ENCODE results near the gene KRT31. TPM values are rescaled to one million over a fixed set of nuclear protein-coding genes. Genes with fewer than 3 reads are reported as not detected.

Gene KRT31
- not detected for total RNA-seq

GRCh38 chr17:41396996-41397660, at the start of gene KRT31:
KRT31 (minus strand) TSS chr17:41397608; CDS start chr17:41397539, 69 bp downstream.

GRCh38 chr17:41440531-41441033, 43.2 kb upstream of the KRT31 start, which contains the start of gene KRT38:
KRT38 (minus strand) TSS chr17:41440983; CDS start chr17:41440921, 62 bp downstream.

GRCh38 chr17:41424111-41424635, 26.8 kb upstream of the KRT31 start, which contains the start of gene KRT37:
KRT37 (minus strand) TSS chr17:41424585; CDS start chr17:41424523, 62 bp downstream.

GRCh38 chr17:41381943-41382342, 15.5 kb downstream of the KRT31 start, which contains the start of gene KRT34:
KRT34 (minus strand) TSS chr17:41382306; CDS start chr17:41382246, 60 bp downstream.

GRCh38 chr17:41369713-41370112, 27.7 kb downstream of the KRT31 start, which contains the start of gene KRT33B:
KRT33B (minus strand) TSS chr17:41369813; CDS start chr17:41369750, 63 bp downstream.

GRCh38 chr17:41350381-41350878, 47.0 kb downstream of the KRT31 start, which contains the start of gene KRT33A:
KRT33A (minus strand) TSS chr17:41350828; CDS start chr17:41350767, 61 bp downstream.

Other genes starting within 250 kb of the KRT31 start
- gene KRTAP4-5, start 247.8 kb downstream of the KRT31 start, total RNA-seq: not detected
- not detected for gene KRTAP4-4, start 236.9 kb downstream of the KRT31 start, total RNA-seq
- gene KRTAP4-3, start 229.4 kb downstream of the KRT31 start, total RNA-seq: not detected
- gene KRTAP4-2, start 219.4 kb downstream of the KRT31 start, total RNA-seq: not detected
- not detected for gene KRTAP4-1, start 212.7 kb downstream of the KRT31 start, total RNA-seq
- gene KRTAP9-1, start 207.7 kb downstream of the KRT31 start, total RNA-seq: not detected
- not detected for gene KRTAP9-2, start 171.0 kb downstream of the KRT31 start, total RNA-seq
- gene KRTAP9-3, start 165.2 kb downstream of the KRT31 start, total RNA-seq: not detected
- gene KRTAP9-8, start 159.6 kb downstream of the KRT31 start, total RNA-seq: 0.44 TPM
- not detected for gene KRTAP9-4, start 147.9 kb downstream of the KRT31 start, total RNA-seq
- gene KRTAP9-9, start 142.2 kb downstream of the KRT31 start, total RNA-seq: not detected
- not detected for gene KRTAP9-6, start 132.2 kb downstream of the KRT31 start, total RNA-seq
- not detected for gene KRTAP9-7, start 121.9 kb downstream of the KRT31 start, total RNA-seq
- not detected for gene KRTAP29-1, start 94.8 kb downstream of the KRT31 start, total RNA-seq
- not detected for gene KRTAP16-1, start 88.3 kb downstream of the KRT31 start, total RNA-seq
- not detected for gene KRTAP17-1, start 81.9 kb downstream of the KRT31 start, total RNA-seq
- not detected for gene KRT33A, start 46.8 kb downstream of the KRT31 start, total RNA-seq
- gene KRT33B, start 27.8 kb downstream of the KRT31 start, total RNA-seq: not detected
- gene KRT34, start 15.3 kb downstream of the KRT31 start, total RNA-seq: not detected
- not detected for gene KRT37, start 27.0 kb upstream of the KRT31 start, total RNA-seq
- gene KRT38, start 43.4 kb upstream of the KRT31 start, total RNA-seq: not detected
- gene KRT32, start 69.8 kb upstream of the KRT31 start, total RNA-seq: not detected
- gene KRT35, start 83.5 kb upstream of the KRT31 start, total RNA-seq: not detected
- gene KRT36, start 92.3 kb upstream of the KRT31 start, total RNA-seq: not detected
- 200 TPM for gene KRT13, start 108.0 kb upstream of the KRT31 start, total RNA-seq
- 80.3 TPM for gene KRT15, start 121.3 kb upstream of the KRT31 start, total RNA-seq
- gene KRT19, start 130.7 kb upstream of the KRT31 start, total RNA-seq: 131 TPM
- gene KRT9, start 174.5 kb upstream of the KRT31 start, total RNA-seq: not detected
- gene KRT14, start 189.3 kb upstream of the KRT31 start, total RNA-seq: 51.0 TPM
- gene KRT16, start 215.2 kb upstream of the KRT31 start, total RNA-seq: 0.66 TPM
- gene KRT17, start 227.0 kb upstream of the KRT31 start, total RNA-seq: 39.9 TPM